T-helper 1 cell treated with Interleukin-12 subunit alpha and Interleukin-12 subunit beta and Interleukin-4 antibody, amounts not matched to agents 30 μg/mL and 1 μg/mL, for 36 hours (primary cell): ENCODE results near the gene GNB1L.
"Not testable (repeated sequence)": the region's sequence is repeated elsewhere in the genome, so short reads cannot be mapped to it uniquely, and the experiment has no call there.

Experiments
- H3K27ac Mint-ChIP-seq: one replicate; pipeline ENCODE4 v1.8.0; 2021; ENCODE audit warnings: mild to moderate bottlenecking, mixed read lengths
- H3K27me3 Mint-ChIP-seq: one replicate; pipeline ENCODE4 v1.8.0; 2021; ENCODE audit warnings: low read depth, mixed read lengths
- H3K36me3 Mint-ChIP-seq: one replicate; pipeline ENCODE4 v1.8.0; 2021; ENCODE audit warnings: low read depth, mixed read lengths
- H3K4me1 Mint-ChIP-seq: one replicate; pipeline ENCODE4 v1.8.0; 2021; ENCODE audit warnings: low read depth, mixed read lengths
- H3K4me3 Mint-ChIP-seq: one replicate; pipeline ENCODE4 v1.8.0; 2021; ENCODE audit warnings: mild to moderate bottlenecking, moderate library complexity, mixed read lengths
- H3K9me3 Mint-ChIP-seq: one replicate; pipeline ENCODE4 v1.8.0; 2021; ENCODE audit warnings: mixed read lengths

The GNB1L gene

GRCh38 chr22:19793161-19793560 lies 61.5 kb downstream of the GNB1L start:
- Mint-ChIP-seq H3K27ac (no peak overlapping the region), H3K27me3 (no peaks in the 10 kb centered on the region), H3K36me3 (peaks cover 9% of the 10 kb centered on the region), H3K9me3 (peaks cover 6% of the 10 kb centered on the region), H3K4me3 (no peak overlapping the region), H3K4me1 (no peaks in the 10 kb centered on the region)

GRCh38 chr22:19792383-19792896 lies 62.2 kb downstream of the GNB1L start:
- not testable (repeated sequence) for H3K36me3 Mint-ChIP-seq, H3K9me3 Mint-ChIP-seq, H3K4me3 Mint-ChIP-seq, H3K27ac Mint-ChIP-seq, H3K4me1 Mint-ChIP-seq, H3K27me3 Mint-ChIP-seq

- H3K27me3 Mint-ChIP-seq, result no peaks in the 10 kb centered on the region
- H3K36me3 Mint-ChIP-seq, result peaks cover 9% of the 10 kb centered on the region
- H3K4me3 Mint-ChIP-seq, result no peak overlapping the region
- no peaks in the 10 kb centered on the region for H3K4me1 Mint-ChIP-seq
- H3K9me3 Mint-ChIP-seq, result peaks cover 6% of the 10 kb centered on the region
- no peak overlapping the region for H3K27ac Mint-ChIP-seq
Measured at GRCh38 chr22:19791894-19792293, 62.8 kb downstream of the GNB1L start.

- Mint-ChIP-seq H3K4me3 (no peak overlapping the region), H3K4me1 (no peaks in the 10 kb centered on the region), H3K9me3 (peaks cover 6% of the 10 kb centered on the region), H3K27me3 (no peaks in the 10 kb centered on the region), H3K27ac (no peak overlapping the region), H3K36me3 (peaks cover 9% of the 10 kb centered on the region)
Measured at GRCh38 chr22:19791243-19791642, 63.4 kb downstream of the GNB1L start.

GRCh38 chr22:19789828-19790227 lies 64.8 kb downstream of the GNB1L start:
- Mint-ChIP-seq H3K36me3 (peaks cover 9% of the 10 kb centered on the region), H3K4me1 (no peaks in the 10 kb centered on the region), H3K27me3 (no peaks in the 10 kb centered on the region), H3K27ac (no peak overlapping the region), H3K9me3 (peaks cover 6% of the 10 kb centered on the region), H3K4me3 (no peak overlapping the region)

GRCh38 chr22:19789406-19789805 lies 65.3 kb downstream of the GNB1L start:
- Mint-ChIP-seq H3K9me3 (peaks cover 6% of the 10 kb centered on the region), H3K27ac (no peak overlapping the region), H3K4me3 (no peak overlapping the region), H3K36me3 (peaks cover 9% of the 10 kb centered on the region), H3K27me3 (no peaks in the 10 kb centered on the region), H3K4me1 (no peaks in the 10 kb centered on the region)

- peaks cover 6% of the 10 kb centered on the region for H3K9me3 Mint-ChIP-seq
- no peaks in the 10 kb centered on the region for H3K4me1 Mint-ChIP-seq
- H3K36me3 Mint-ChIP-seq, result peaks cover 9% of the 10 kb centered on the region
- H3K27me3 Mint-ChIP-seq, result no peaks in the 10 kb centered on the region
- no peak overlapping the region for H3K4me3 Mint-ChIP-seq
- no peak overlapping the region for H3K27ac Mint-ChIP-seq
Measured at GRCh38 chr22:19788661-19789225, 65.9 kb downstream of the GNB1L start.

- Mint-ChIP-seq H3K27ac (no peak overlapping the region), H3K4me1 (no peaks in the 10 kb centered on the region), H3K27me3 (no peaks in the 10 kb centered on the region), H3K36me3 (peaks cover 3% of the 10 kb centered on the region), H3K9me3 (peaks cover 6% of the 10 kb centered on the region), H3K4me3 (no peak overlapping the region)
Measured at GRCh38 chr22:19787849-19788141, 66.9 kb downstream of the GNB1L start.

GRCh38 chr22:19786959-19787848 lies 67.5 kb downstream of the GNB1L start:
- H3K36me3 Mint-ChIP-seq, result peaks cover 3% of the 10 kb centered on the region
- H3K4me3 Mint-ChIP-seq, result no peak overlapping the region
- H3K27ac Mint-ChIP-seq, result no peak overlapping the region
- H3K9me3 Mint-ChIP-seq, result peaks cover 5% of the 10 kb centered on the region
- H3K4me1 Mint-ChIP-seq, result no peaks in the 10 kb centered on the region
- no peaks in the 10 kb centered on the region for H3K27me3 Mint-ChIP-seq

- Mint-ChIP-seq H3K9me3 (no peaks in the 10 kb centered on the region), H3K4me3 (no peak overlapping the region), H3K4me1 (no peaks in the 10 kb centered on the region), H3K27me3 (no peaks in the 10 kb centered on the region), H3K36me3 (no peaks in the 10 kb centered on the region), H3K27ac (no peak overlapping the region)
Measured at GRCh38 chr22:19786264-19786585, 68.4 kb downstream of the GNB1L start.

GRCh38 chr22:19785461-19786263 lies 69.0 kb downstream of the GNB1L start:
- Mint-ChIP-seq H3K27ac (no peak overlapping the region), H3K9me3 (no peaks in the 10 kb centered on the region), H3K36me3 (no peaks in the 10 kb centered on the region)

GRCh38 chr22:19784384-19785175 lies 70.1 kb downstream of the GNB1L start:
- Mint-ChIP-seq H3K27me3 (peaks cover 9% of the 10 kb centered on the region), H3K4me3 (no peak overlapping the region), H3K27ac (no peak overlapping the region), H3K36me3 (no peaks in the 10 kb centered on the region), H3K4me1 (no peaks in the 10 kb centered on the region), H3K9me3 (no peaks in the 10 kb centered on the region)

More at GRCh38 chr22:19785461-19786263, 69.0 kb downstream of the GNB1L start:
- Mint-ChIP-seq H3K4me1 (no peaks in the 10 kb centered on the region), H3K4me3 (no peak overlapping the region), H3K27me3 (no peaks in the 10 kb centered on the region)

GRCh38 chr22:19783586-19784383 lies 70.9 kb downstream of the GNB1L start:
- no peak overlapping the region for H3K4me3 Mint-ChIP-seq
- no peak overlapping the region for H3K27ac Mint-ChIP-seq
- H3K4me1 Mint-ChIP-seq, result no peaks in the 10 kb centered on the region
- H3K36me3 Mint-ChIP-seq, result no peaks in the 10 kb centered on the region
- peaks cover 13% of the 10 kb centered on the region for H3K27me3 Mint-ChIP-seq
- no peaks in the 10 kb centered on the region for H3K9me3 Mint-ChIP-seq
